Measurements from ENCODE around the gene NEIL1. TPM values are rescaled to one million over a fixed set of nuclear protein-coding genes. Genes with fewer than 3 reads are reported as not detected.

The NEIL1 gene
- total and polyA plus RNA-seq, 2 donors (not counting 3 experiments of a cell fraction or from before 2014, with no cell fraction given), result 29.5 TPM

- intact Hi-C loops (cut with micrococcal nuclease), result loop anchor here (2.0 to 10.0 kb wide), 3 partner anchors 271 to 435 kb away; partner anchors contain the start of gene IMP3
- BruUV-seq (replicated peaks), result no TSS peak
- Histone ChIP-seq H3K36me3 (ENCODE audit: control insufficient read depth in 2 of 2, extremely low read depth in 1 of 2, insufficient read depth in 2 of 2, low read length in 2 of 2) (peaks cover 10 to 28% of the 10 kb centered on the region in 2 experiments), H3K4me3 (replicated peaks in 1 of 3; ENCODE audit: insufficient read depth in 1 of 3, low read depth in 1 of 3, low read length in 3 of 3) (no peak overlapping the region), H3K9ac (replicated peaks; ENCODE audit: extremely low read depth, insufficient read depth, low read length) (no peak overlapping the region), H3K4me2 (ENCODE audit: insufficient read depth, low read length) (no peak overlapping the region), H3K9me1 (replicated peaks; ENCODE audit: control insufficient read depth, extremely low read depth, insufficient read depth, low read length) (no peaks in the 10 kb centered on the region), H3K27ac (ENCODE audit: insufficient read depth, low read depth, low read length) (no peak overlapping the region), H3K9me3 (replicated peaks; ENCODE audit: control insufficient read depth, insufficient read depth, low read length) (no peaks in the 10 kb centered on the region), H3K4me1 (ENCODE audit: control insufficient read depth, extremely low read depth, insufficient read depth, low read length) (peaks cover 15% of the 10 kb centered on the region), H4K20me1 (replicated peaks; ENCODE audit: control insufficient read depth, extremely low read depth, insufficient read depth, low read length) (no peaks in the 10 kb centered on the region), H3K79me2 (ENCODE audit: control insufficient read depth, insufficient read depth, low read length) (peaks cover 9% of the 10 kb centered on the region), H3K27me3 (ENCODE audit: control insufficient read depth in 2 of 2, insufficient read depth in 2 of 2, low read length in 2 of 2) (no peaks in the 10 kb centered on the region), H2AFZ (ENCODE audit: low read depth, low read length) (no peak overlapping the region)
- no peak for FAIRE-seq
- dilution Hi-C loops (cut with MboI; ENCODE audit: extremely low pct_ligation_motif_present, low sequenced_read_pairs), result no loop called here
- no peak for DNase-seq (ENCODE audit: low read depth, low spot score)
- TF ChIP-seq POLR2A (IDR thresholded peaks at IDR 0.05; ENCODE audit: low read depth, low read length) (no peak), CTCF (IDR thresholded peaks at IDR 0.05; ENCODE audit: extremely low read depth in 1 of 2, insufficient read depth in 1 of 2, low read depth in 1 of 2, low read length in 2 of 2) (no peak), POLR2AphosphoS5 (IDR thresholded peaks at IDR 0.05; ENCODE audit: insufficient read depth, low read depth, low read length) (no peak), GATA2 (IDR thresholded peaks at IDR 0.05; ENCODE audit: insufficient read depth, insufficient read length, low read depth, low read length) (no peak), MAX (IDR thresholded peaks at IDR 0.05; ENCODE audit: insufficient read depth, insufficient read length) (no peak), FOS (IDR thresholded peaks at IDR 0.05; ENCODE audit: borderline replicate concordance, insufficient read depth, low read length) (no peak), EZH2 (IDR thresholded peaks at IDR 0.05; ENCODE audit: borderline replicate concordance, low read depth, low read length, severe bottlenecking) (no peak), MYC (IDR thresholded peaks at IDR 0.05; ENCODE audit: low read depth, low read length) (no peak), JUN (IDR thresholded peaks at IDR 0.05; ENCODE audit: borderline replicate concordance, insufficient read depth, insufficient read length, low read depth) (no peak)
- ChIA-PET CTCF (interaction anchor here (1.1 to 2.8 kb wide), 4 partner anchors 10 to 341 kb away, joined by 3 to 15 read pairs (median 6); no protein-coding TSS in a partner anchor), POLR2A (no interaction called here)
These were observed 23.2 kb downstream of the NEIL1 start for GRCh38 chr15:75369897-75370581.

Data from endothelial cell of umbilical vein (primary cell).